H9 (cell line): Measurements from ENCODE around the gene DNLZ. TPM values are rescaled to one million over a fixed set of nuclear protein-coding genes. Genes with fewer than 3 reads are reported as not detected.

Experiments
- DNase-seq: peaks from one replicate; pipeline ENCODE4 v3.0.0-alpha.2; 2017
- H2AFZ ChIP-seq: one replicate; pipeline ENCODE4 v1.6.1; 2013; ENCODE audit warnings: mild to moderate bottlenecking, low read length, control low read depth, moderate library complexity
- H2AK5ac ChIP-seq: 2 replicates; pipeline ENCODE4 v1.6.1; 2013; ENCODE audit warnings: low read length, control low read depth, mixed read lengths; ENCODE audit not compliant: insufficient read length
- H2BK120ac ChIP-seq: one replicate; pipeline ENCODE4 v1.6.1; 2013; ENCODE audit warnings: low read depth, mild to moderate bottlenecking, low read length, control low read depth, inconsistent platforms; ENCODE audit not compliant: poor library complexity, severe bottlenecking
- H2BK12ac ChIP-seq: 2 replicates; pipeline ENCODE4 v1.6.1; 2013; ENCODE audit warnings: low read length, control low read depth, mixed read lengths, low read depth; ENCODE audit not compliant: insufficient read length
- H2BK15ac ChIP-seq: 2 replicates; pipeline ENCODE4 v1.6.1; 2013; ENCODE audit warnings: low read depth, low read length, control low read depth
- H2BK20ac ChIP-seq: one replicate; pipeline ENCODE4 v1.6.1; 2013; ENCODE audit warnings: low read depth, mild to moderate bottlenecking, low read length, control low read depth, inconsistent platforms; ENCODE audit not compliant: poor library complexity, severe bottlenecking
- H2BK5ac ChIP-seq: 2 replicates; pipeline ENCODE4 v1.6.1; 2013; ENCODE audit warnings: low read length, control low read depth, mixed read lengths; ENCODE audit not compliant: insufficient read length
- H3K14ac ChIP-seq: 2 replicates; pipeline ENCODE4 v1.6.1; 2013; ENCODE audit warnings: low read length, control low read depth; ENCODE audit not compliant: insufficient read depth
- H3K18ac ChIP-seq: 2 replicates; pipeline ENCODE4 v1.6.1; 2013; ENCODE audit warnings: low read depth, mild to moderate bottlenecking, mixed read lengths, low read length, control low read depth; ENCODE audit not compliant: insufficient read length
- H3K23ac ChIP-seq: 2 replicates; pipeline ENCODE4 v1.6.1; 2013; ENCODE audit warnings: low read length, control low read depth, mixed read lengths, low read depth; ENCODE audit not compliant: insufficient read length
- H3K23me2 ChIP-seq: 2 replicates; pipeline ENCODE4 v1.6.1; 2013; ENCODE audit warnings: low read depth, mild to moderate bottlenecking, mixed read lengths, low read length, control low read depth; ENCODE audit not compliant: insufficient read length, poor library complexity, severe bottlenecking
- H3K27ac ChIP-seq: 2 replicates; pipeline ENCODE4 v1.5.1; 2013; ENCODE audit warnings: low read length, control low read depth, mixed read lengths, low read depth; ENCODE audit not compliant: insufficient read length
- H3K27me3 ChIP-seq: 2 replicates; pipeline ENCODE4 v1.6.1; 2013; ENCODE audit warnings: low read length, control low read depth, inconsistent platforms; ENCODE audit not compliant: insufficient read depth
- H3K4ac ChIP-seq: 2 replicates; pipeline ENCODE4 v1.6.1; 2013; ENCODE audit warnings: low read depth, mild to moderate bottlenecking, control low read depth, inconsistent platforms, low read length, moderate library complexity
- H3K4me1 ChIP-seq: 2 replicates; pipeline ENCODE4 v1.6.1; 2013; ENCODE audit warnings: low read length, control low read depth, inconsistent platforms; ENCODE audit not compliant: insufficient read depth
- H3K4me2 ChIP-seq: 2 replicates; pipeline ENCODE4 v1.6.1; 2013; ENCODE audit warnings: low read length, control low read depth, mixed read lengths; ENCODE audit not compliant: insufficient read length, insufficient read depth
- H3K56ac ChIP-seq: 2 replicates; pipeline ENCODE4 v1.6.1; 2013; ENCODE audit warnings: low read depth, mild to moderate bottlenecking, mixed read lengths, low read length, control low read depth; ENCODE audit not compliant: insufficient read length
- H3K79me1 ChIP-seq: 2 replicates; pipeline ENCODE4 v1.6.1; 2013; ENCODE audit warnings: low read depth, mild to moderate bottlenecking, moderate library complexity, low read length, control low read depth, inconsistent platforms; ENCODE audit not compliant: insufficient read depth, poor library complexity, severe bottlenecking
- H3K79me2 ChIP-seq: 2 replicates; pipeline ENCODE4 v1.6.1; 2013; ENCODE audit warnings: low read length, control low read depth, inconsistent platforms; ENCODE audit not compliant: insufficient read depth
- H3K9ac ChIP-seq: 2 replicates; pipeline ENCODE4 v1.6.1; 2013; ENCODE audit warnings: low read length, control low read depth, mixed read lengths; ENCODE audit not compliant: insufficient read length; ENCODE audit errors: extremely low read depth
- H3K9me3 ChIP-seq: one replicate; pipeline ENCODE4 v1.6.1; 2013; ENCODE audit warnings: low read depth, low read length, inconsistent platforms; ENCODE audit not compliant: control insufficient read depth
- H3T11ph ChIP-seq: one replicate; pipeline ENCODE4 v1.6.1; 2013; ENCODE audit warnings: mild to moderate bottlenecking, low read length, control low read depth, inconsistent platforms
- H4K20me1 ChIP-seq: one replicate; pipeline ENCODE4 v1.6.1; 2013; ENCODE audit not compliant: control insufficient read depth, insufficient read length, insufficient read depth
- H4K5ac ChIP-seq: 2 replicates; pipeline ENCODE4 v1.6.1; 2013; ENCODE audit warnings: low read depth, mild to moderate bottlenecking, mixed read lengths, low read length, control low read depth; ENCODE audit not compliant: insufficient read length
- H4K8ac ChIP-seq: replicated peaks from 2 replicates; pipeline ENCODE4 v1.6.1; 2013; ENCODE audit warnings: low read length, control low read depth, mixed read lengths, low read depth; ENCODE audit not compliant: insufficient read length
- H4K91ac ChIP-seq: 2 replicates; pipeline ENCODE4 v1.6.1; 2013; ENCODE audit warnings: low read depth, mild to moderate bottlenecking, moderate library complexity, mixed read lengths, low read length, control low read depth; ENCODE audit not compliant: insufficient read length
- H3K27ac Mint-ChIP-seq, 3 experiments: 2 replicates in 2 of 3; 3 replicates in 1 of 3; pipeline ENCODE4 v1.8.0; 2020 to 2021; ENCODE audit warnings: mixed read lengths in 3 of 3, mild to moderate bottlenecking in 1 of 3, moderate library complexity in 1 of 3
- H3K27me3 Mint-ChIP-seq: 2 replicates; pipeline ENCODE4 v1.8.0; 2021; ENCODE audit warnings: low read depth, mild to moderate bottlenecking, moderate library complexity, mixed read lengths
- H3K36me3 Mint-ChIP-seq, 3 experiments: 2 replicates in 2 of 3; 3 replicates in 1 of 3; pipeline ENCODE4 v1.8.0; 2020 to 2021; ENCODE audit warnings: low read depth in 3 of 3, mixed read lengths in 3 of 3; ENCODE audit not compliant: insufficient read depth in 1 of 3
- H3K4me1 Mint-ChIP-seq, 2 experiments: 2 replicates each; pipeline ENCODE4 v1.8.0; 2020; ENCODE audit warnings: mixed read lengths in 2 of 2
- H3K4me3 Mint-ChIP-seq, 2 experiments: 2 replicates in 1 of 2; 3 replicates in 1 of 2; pipeline ENCODE4 v1.8.0; 2020 to 2021; ENCODE audit warnings: mild to moderate bottlenecking in 2 of 2, mixed read lengths in 2 of 2, moderate library complexity in 1 of 2
- H3K9me3 Mint-ChIP-seq, 2 experiments: 2 replicates in 1 of 2; 3 replicates in 1 of 2; pipeline ENCODE4 v1.8.0; 2020; ENCODE audit warnings: mild to moderate bottlenecking in 2 of 2, mixed read lengths in 2 of 2, moderate library complexity in 1 of 2
- CTCF ChIP-seq: fragments of 200-600 bp; sonication (generic); conservative IDR thresholded peaks from 3 replicates; pipeline ENCODE4 v1.8.0; 2021; ENCODE audit warnings: antibody characterized with exemption, mild to moderate bottlenecking
- WGBS: extraction: QIAGEN DNeasy Blood & Tissue Kit; methylation state at CpG from one replicate; pipeline ENCODE4 v1.1.7; 2013; ENCODE audit warnings: missing lambda C conversion rate, low lambda C conversion rate, mixed read lengths; ENCODE audit not compliant: insufficient read length; ENCODE audit errors: extremely low coverage; 5-methylcytosine and 5-hydroxymethylcytosine counted together
- total RNA-seq: library from RNA; stranded (reverse); gene quantifications from 2 replicates; pipeline ENCODE4 v1.2.1, GENCODE V29; 2021

DNLZ gene
- total RNA-seq, 1 experiment from 2014 or later, result 24.8 TPM

GRCh38 chr9:136411378-136411777 lies 47.8 kb upstream of the DNLZ start:
- Histone ChIP-seq H3K27ac (no peak overlapping the region), H3K14ac (no peak overlapping the region), H4K91ac (no peak overlapping the region), H3K9me3 (no peaks in the 10 kb centered on the region), H4K5ac (peak overlapping the region; percentile 10), H3K23me2 (peaks cover 15% of the 10 kb centered on the region), H3K4ac (no peak overlapping the region), H2BK120ac (no peak overlapping the region), H3K9ac (peak overlapping the region; percentile 54), H4K20me1 (no peaks in the 10 kb centered on the region), H3K56ac (no peak overlapping the region), H2AFZ (no peak overlapping the region), H2BK15ac (no peak overlapping the region), H3K27me3 (no peaks in the 10 kb centered on the region), H4K8ac (no peak overlapping the region), H3K18ac (no peak overlapping the region), H3K79me2 (peaks cover 16% of the 10 kb centered on the region; the same call in 1 of the 2 replicates), H3T11ph (no peak overlapping the region), H3K4me1 (no peaks in the 10 kb centered on the region), H2BK20ac (no peak overlapping the region), H2BK12ac (no peak overlapping the region), H2BK5ac (no peak overlapping the region), H3K23ac (no peak overlapping the region), H3K4me2 (peak overlapping the region; percentile 96), H3K79me1 (peaks cover 22% of the 10 kb centered on the region), H2AK5ac (no peak overlapping the region)
- TF ChIP-seq CTCF, result no peak
- Mint-ChIP-seq H3K9me3 (no peaks in the 10 kb centered on the region), H3K27me3 (peaks cover 3% of the 10 kb centered on the region), H3K4me1 (peaks cover 22 to 25% of the 10 kb centered on the region in 2 experiments), H3K36me3 (peaks cover 44 to 72% (median 60%) of the 10 kb centered on the region in 3 experiments; a peak in 6 of 7 replicates), H3K27ac (peak overlapping the region in 2 of 3 experiments; percentile 77 to 92; a peak in 5 of 7 replicates), H3K4me3 (peak overlapping the region; percentile 94 to 96)
- no CpG with 5 or more reads among the region's 4 CpGs for WGBS
- DNase-seq, result no peak
